HT-29 (cell line): ENCODE measurements around the gene NIBAN1. TPM values are rescaled to one million over a fixed set of nuclear protein-coding genes. Genes with fewer than 3 reads are reported as not detected.
"Not testable (repeated sequence)": the region's sequence is repeated elsewhere in the genome, so short reads cannot be mapped to it uniquely, and the experiment has no call there.

Experiments
- DNase-seq: peaks from one replicate; pipeline ENCODE4 v3.0.0-alpha.2; 2015; ENCODE audit warnings: low spot score
- total RNA-seq: library from RNA; depleted of rRNA; stranded (reverse); fragments of >200 nt; shearing (Covaris generic); gene quantifications from 2 replicates; pipeline ENCODE4 v1.2.3, GENCODE V29; 2014

The NIBAN1 gene
- total RNA-seq, 1 experiment from 2014 or later = 1.9 TPM

DNA sequence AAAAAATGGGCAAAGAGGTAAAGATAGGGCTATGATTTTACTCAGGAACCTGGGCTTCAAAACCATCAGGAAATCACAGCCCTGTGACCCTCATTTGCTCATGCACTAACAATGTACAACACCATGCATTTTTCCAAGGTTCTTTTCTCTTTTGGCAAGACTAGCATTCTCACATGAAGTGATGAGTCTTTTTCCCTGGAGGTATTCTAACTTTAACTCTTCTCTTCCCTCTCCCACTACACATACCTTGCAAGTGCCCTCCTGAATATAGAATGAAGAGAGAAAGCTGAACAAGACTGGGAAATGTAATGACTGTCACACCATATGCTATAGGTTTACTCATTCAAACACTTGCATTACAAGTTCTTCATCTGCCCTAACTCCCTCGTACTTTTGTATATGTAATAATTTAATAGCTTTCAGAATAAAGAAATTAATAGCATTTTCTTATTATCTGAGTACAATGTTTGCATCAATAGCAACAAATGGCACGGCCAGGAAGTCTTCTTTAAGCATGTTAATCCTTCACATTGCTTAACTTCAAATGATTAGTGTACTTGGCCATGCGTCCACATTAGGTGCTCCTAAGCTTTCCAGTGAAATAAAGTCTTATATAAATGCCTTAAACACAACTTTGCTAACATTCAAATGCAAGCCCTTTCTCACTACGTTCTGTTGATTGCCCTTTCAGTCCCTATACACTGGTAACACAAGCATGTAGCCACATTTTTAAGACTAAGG lies 1.8 kb downstream of the NIBAN1 start:
- DNase-seq = no peak

DNA sequence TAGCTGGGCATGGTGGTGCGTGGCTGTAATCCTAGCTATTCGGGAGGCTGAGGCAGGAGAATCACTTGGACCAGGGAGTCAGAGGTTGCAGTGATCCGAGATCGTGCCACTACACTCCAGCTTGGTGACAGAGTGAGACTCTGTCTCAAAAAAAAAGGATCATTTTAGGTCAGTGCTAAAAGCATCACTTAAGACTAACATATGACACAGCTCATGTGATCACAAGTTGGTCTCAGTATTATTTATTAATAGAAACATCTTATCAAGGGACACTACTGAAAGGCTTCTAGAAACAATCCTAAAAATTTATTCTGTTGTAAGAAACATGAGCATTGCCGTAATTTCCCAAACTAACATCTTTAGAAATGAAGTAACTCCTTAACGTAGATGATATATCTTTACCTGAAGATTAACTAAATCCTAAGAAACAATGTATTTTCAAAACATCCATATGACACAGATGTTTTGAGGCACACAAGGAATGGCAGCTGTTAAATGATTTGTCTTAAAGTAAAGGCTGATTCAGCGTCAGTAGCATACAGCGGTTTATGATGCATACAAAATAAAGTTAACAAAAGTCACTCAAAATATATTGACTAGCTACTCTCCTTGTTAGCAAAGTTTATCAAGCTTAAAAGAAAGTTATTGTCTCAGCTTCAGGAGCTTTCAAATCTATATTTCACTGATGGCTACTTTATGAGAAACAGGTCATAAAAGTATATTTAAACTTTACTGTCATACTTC lies 2.6 kb downstream of the NIBAN1 start:
- DNase-seq = no peak

DNA sequence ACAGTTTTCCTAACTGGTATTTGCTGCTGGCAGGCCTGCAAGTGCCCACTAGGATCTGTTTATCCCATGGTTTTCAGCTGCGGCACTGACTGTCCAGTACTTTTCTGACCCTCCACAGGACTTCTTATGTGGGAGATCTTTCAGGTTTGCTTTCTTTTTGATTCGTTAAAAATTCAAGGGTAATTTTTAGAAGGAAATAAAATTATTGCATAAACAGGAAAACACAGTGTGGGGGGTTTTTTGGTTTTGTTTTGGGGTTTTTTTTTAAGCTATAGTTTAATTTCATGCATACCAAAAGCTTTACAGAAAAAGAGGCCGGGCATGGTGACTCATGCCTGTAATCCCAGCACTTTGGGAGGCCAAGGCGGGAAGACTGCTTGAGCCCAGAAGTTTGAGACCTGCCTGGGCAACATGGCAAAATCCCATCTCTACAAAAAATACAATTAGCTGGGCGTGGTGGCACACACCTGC lies 3.6 kb downstream of the NIBAN1 start:
- DNase-seq = no peak

DNA sequence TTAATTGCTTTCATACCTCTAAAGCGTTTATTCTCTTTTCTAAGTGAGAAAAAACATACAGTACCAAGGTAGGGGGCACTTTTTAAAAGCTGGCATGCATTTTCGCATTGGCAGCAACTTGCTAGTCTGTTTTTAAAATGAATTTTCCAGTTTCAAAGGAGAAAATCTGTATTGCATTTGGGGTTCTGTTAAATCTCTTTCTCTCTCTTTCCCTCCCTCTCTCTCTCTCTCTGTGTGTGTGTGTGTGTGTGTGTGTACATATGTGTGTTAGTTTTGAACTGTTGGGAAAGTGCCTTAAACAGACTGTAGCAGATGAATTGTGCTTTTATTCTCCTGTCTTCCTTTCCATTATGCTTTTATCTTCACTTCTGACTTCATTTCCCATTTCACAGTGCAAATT lies 7.3 kb downstream of the NIBAN1 start:
- no peak for DNase-seq

DNA sequence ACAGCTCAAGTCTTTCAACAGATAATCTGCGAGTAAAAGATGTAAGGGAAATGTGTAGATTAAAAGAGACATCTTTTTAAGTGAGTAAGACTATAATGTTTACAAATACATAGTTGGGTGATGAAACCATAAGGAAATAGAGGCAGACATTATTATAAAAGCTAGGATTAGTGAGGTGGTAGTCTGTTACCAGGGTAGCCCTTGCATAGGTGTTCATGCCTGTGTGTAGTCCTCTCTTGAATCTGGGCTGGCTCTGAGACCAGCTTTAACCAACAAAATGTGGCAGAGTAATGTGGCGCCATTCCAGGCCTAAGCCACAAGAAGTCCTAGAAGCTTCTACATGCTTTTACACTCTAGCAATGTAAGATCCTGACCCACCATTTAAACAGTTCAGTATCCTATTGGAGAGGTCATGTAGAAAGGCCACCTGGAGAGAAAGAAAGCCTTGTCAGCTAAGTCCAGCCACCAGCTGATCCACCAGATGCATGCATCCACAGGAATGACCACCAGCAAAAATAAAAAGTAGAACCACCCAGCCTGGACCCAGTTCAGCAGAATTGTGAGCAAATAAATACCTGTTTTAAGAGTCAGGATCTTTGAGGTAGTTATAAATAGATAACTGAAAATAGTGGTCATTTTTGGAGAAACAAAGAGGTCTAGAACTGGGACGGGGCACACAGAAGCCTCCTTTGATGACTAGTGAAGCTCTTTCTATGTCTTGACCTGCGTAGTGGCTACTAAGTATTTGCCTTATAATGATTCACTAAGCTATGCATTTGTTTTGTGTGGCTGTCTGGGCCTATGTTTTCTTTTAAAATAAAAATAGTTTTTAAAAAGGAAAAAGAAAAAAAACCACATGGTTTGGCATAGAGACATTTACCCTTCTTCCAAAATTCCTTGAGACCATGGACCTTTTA lies 8.1 kb downstream of the NIBAN1 start:
- DNase-seq = no peak

DNA sequence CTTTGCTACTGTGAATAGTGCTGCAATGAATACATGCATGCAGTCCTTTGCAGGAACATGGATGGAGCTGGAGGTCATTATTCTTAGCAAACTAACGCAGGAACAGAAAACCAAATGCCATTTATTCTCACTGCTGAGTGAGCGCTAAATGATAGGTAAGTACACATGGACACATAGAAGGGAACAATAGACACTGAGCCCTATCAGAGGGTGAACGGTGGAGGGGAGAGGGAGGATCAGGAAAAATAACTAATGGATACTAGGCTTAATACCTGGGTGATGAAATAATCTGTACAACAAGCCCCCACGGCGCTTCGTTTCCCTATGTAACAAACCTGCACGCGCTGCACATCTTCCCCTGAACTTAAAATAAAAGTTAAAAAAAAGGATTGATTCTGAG lies 8.9 kb downstream of the NIBAN1 start:
- DNase-seq = no peak

DNA sequence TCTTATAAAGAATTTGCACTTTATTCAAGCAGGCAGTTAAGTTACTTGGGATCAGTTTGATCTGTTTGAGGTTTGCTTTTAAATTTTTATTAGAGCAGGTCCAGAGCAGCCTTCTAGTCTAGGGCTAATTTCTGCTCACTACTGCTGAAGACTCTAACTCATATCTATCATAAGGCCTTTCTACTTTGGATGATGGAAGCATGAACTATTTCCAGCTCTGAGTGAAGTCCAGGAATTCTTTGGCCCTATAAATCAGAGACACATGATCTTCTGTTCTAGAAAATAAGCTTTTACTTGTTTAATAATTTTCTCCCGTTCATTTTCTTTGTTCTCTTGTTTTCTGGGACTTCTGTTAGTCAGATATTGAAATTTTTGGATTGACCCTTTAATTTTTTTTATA lies 14.7 kb downstream of the NIBAN1 start:
- no peak for DNase-seq

DNA sequence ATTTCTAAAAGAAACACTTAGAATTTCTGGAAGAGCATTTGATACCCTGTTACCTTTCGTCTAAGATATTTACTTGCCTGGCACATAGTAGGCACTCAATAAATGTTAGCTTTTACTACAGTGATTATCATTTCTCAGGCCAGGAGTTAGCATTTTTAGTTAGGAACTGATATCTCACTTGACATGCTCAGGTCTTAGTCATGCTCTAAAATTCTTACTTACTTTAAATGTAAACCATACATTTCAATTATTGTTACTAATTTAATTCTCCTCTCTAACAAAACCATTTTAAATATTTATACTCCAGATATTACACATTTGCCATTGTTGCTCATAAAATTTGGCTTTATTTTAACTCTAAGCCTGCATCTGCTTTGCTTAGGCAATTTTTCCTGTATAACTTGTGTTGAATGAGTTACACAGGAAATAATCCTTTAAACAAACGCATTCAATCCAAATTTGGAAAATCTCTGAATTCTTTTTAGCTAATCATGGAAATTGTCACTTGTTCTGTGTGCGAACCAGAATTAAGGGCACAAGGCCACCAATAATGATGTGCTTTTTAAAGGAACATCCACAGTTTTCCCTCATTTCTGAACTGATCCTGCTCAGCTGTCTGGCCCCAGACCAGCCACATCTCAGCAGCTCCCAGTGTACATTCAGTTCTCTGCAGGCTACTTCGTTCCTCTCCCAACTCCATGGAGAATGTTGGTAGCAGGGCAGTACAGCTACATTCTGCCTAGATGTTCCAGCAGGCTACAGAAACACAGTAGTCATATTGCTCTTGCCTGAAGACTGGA lies 15.6 kb downstream of the NIBAN1 start:
- DNase-seq = no peak

DNA sequence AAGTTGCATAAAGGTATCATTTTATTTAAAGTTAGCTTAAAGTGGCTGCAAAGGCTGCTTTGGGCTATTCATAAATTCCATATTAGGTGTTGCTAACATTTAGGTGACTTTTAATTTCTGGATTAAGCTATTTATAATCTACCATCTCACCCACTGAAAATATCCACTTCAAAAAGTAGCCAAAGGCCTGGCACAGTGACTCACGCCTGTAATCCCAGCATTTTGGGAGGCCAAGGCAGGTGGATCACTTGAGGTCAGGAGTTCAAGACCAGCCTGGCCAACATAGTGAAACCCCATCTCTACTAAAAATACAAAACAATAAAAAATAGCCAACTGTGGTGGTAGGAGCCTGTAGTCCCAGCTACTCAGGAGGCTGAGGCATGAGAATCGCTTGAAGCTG lies 16.4 kb downstream of the NIBAN1 start:
- not testable (repeated sequence) for DNase-seq

DNA sequence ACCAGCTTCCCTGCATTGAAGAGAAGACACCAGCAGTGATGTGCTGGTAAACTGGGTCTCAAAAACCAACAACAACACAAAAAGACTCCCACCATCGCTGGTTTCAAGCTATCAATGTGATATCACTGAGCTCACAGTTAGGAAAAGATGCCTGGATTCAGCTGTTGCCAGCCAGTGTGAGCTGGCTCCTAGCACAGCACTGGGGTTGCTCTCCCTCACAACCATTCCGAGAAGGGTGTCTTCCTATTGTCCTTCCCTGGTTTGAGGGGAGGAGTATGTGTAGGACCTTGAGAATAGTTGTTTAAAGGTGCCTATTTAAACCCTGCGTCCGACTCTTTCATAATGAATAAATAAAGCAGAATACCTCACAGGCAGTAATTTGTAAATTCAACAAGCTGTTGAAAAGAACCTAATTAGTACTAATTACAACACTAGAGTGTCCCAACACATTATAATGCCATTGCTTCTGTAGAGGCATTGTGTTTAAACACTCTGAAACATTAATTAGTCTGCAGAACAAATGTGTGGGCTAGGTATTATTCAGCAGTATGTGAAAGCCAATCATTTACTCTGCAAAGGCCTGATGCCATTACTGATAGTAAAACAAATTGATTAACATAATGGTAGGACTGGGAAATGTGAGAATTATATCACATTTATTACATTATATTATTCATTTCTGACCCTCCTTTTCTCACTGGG lies 17.2 kb downstream of the NIBAN1 start:
- DNase-seq = no peak

DNA sequence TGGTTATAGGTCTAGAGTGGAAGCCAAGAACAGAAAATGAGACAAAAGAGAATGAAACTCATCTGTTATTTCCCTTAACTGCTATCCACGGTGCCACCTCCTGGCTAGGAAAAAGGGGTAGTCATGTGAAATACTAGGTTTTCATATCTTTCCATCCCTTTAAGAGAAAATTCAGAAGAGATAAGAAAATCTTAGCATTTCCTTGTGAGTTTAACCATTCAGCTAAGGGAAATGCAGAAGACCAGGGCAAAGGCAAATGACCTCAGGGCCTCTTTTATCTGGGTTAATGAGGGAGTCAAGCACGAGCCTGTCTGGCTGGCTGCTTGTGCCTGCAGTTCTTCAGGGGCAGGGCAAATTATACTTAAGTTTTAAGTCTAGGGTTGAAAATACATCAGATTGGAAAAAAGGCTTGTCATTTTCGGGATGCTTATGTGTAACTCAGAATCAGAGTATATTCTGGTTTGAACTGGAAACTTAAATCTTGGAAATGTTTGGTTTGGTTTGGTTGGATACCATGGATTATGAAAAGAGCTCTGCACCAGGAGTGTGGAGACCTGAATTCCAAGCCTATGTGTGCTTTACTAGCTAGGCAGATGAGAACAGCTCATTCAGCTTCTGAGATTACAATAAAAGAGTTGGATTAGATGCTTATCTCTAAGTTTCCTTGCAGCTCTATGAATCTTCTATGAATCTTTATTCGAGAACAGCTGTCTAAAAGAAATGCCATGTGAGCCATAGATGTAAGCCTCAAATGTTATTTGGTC lies 19.9 kb downstream of the NIBAN1 start:
- no peak for DNase-seq

DNA sequence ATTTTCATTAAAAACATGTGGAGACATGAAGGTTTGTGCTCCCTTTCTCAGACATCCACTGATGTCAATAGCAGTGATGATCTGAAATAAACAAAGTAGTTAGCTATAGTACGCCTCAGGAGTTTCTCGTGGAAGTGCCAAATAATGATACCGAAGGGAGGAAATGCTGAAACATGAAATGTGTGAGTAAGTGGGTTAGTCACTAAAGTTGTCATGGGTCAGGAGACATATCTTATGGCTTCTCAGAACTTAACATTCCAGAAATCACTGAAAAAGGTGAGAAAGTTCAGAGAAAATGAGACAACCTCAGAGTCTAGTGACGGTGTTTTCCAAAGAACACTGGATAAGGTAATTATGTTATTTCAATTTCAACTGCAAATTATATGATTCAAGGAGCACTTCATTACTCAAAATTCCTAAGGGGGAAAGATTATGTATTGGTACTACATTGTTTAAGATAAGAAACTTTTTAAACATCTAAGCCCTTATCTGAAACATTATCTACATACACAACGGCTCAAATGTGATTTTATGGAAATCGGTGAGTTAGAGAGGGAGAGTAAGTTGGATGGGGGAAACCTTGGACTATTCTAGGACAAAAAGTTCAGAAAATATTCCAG lies 20.6 kb downstream of the NIBAN1 start:
- no peak for DNase-seq

DNA sequence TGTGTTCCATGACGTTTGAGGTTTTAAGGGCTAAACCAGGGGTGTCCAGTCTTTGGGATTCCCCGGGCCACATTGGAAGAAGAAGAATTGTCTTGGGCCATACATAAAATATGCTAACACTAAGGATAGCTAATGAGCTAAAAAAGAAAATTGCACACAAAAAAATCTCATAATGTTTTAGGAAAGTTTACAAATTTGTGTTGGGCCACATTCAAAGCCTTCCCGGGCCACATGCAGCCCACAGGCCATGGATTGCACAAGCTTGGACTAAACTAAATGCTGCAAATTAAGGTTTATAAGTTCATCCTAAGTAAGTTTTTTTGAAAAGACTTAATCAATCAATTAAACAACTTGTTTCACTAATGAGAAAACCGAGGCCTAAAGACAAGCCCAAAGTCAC lies 21.9 kb downstream of the NIBAN1 start:
- DNase-seq = no peak

DNA sequence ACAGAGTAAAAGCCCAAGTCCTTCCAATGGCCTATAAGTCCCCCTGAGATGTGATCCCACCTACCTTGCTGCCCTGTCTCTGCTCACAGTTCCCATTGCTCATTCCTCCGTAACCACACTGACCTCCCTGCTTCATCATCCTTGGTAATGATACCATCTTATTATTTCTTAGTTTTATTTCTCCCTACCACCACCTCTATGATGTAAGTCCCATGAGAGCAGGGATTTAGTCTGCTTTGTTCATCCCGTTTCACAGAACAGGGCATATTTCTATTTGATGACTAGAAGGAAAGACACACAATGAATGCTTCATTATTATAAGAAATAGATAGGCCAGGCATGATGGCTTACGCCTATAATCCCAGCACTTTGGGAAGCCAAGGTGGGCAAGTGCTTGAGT lies 22.5 kb downstream of the NIBAN1 start:
- DNase-seq = no peak

DNA sequence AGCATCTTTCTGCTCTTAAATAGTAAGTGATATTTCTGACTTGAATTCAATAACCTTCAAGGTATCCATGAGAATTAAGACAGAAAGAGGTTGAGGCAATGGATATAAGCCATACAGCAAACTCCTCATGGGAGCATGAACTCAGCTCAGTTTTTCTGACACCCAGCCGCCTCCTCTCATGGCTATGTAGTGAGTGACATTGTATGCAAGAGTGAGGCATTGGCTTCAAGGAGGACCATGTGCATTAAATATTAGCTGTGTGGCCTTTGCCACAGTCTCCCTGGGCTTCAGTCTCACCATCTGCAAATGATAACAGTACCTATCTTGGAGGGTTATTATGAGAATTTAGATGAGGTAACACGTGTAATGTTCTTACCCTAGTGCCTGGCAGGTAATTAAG lies 23.4 kb downstream of the NIBAN1 start:
- DNase-seq = no peak

DNA sequence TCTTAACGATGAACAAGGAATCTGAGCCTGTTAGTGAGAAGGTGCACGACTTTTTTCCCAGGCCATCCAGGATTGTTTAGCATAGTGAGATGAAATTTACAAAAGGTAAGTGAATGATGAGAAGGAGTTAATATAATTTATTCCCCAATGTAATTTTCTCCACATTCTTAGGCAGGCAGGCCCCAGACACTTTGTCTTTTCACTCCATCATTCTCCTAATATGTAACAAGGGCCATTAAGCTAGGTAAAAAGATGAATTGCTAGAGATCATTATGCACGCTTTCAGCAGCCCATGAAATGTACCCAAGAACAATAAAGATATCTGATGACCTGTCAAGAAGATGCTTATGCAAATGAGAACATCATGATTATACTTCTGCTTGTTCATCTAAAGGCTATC lies 24.1 kb downstream of the NIBAN1 start:
- DNase-seq = no peak

DNA sequence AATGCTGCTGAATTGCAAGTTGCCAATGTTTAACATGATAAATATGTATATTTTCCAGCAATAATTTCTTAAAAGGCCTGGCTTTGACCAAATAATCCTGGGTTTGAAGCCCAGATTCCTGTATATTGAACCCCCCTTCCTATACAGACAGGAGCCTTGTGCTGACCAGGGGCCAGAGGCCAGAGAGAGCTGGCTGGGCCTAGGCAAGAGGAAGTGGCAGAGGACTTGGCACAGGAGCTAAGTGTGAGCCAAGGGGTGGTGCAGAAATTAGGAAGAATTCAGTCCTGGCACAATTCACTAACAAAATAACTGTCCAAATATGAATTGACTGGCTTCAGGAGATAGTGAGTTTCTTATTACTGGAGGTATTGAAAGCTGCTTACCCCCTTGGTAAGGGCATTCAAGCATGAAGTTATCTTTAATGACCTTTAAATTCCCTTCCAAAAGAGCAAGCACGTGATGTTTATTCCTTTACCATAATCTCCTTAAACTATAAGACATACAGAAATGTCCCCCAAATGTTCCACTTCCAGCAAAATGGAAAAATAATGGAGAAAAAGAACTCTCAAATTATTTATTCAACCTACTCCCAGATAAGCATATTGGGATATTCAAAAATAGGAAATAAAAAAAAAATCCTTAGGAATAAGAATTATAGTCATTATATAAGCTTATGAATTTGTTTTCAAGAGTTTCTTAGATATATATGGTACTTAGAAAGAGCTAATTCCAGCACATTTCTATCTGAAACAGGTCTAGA lies 26.6 kb downstream of the NIBAN1 start:
- DNase-seq = no peak

DNA sequence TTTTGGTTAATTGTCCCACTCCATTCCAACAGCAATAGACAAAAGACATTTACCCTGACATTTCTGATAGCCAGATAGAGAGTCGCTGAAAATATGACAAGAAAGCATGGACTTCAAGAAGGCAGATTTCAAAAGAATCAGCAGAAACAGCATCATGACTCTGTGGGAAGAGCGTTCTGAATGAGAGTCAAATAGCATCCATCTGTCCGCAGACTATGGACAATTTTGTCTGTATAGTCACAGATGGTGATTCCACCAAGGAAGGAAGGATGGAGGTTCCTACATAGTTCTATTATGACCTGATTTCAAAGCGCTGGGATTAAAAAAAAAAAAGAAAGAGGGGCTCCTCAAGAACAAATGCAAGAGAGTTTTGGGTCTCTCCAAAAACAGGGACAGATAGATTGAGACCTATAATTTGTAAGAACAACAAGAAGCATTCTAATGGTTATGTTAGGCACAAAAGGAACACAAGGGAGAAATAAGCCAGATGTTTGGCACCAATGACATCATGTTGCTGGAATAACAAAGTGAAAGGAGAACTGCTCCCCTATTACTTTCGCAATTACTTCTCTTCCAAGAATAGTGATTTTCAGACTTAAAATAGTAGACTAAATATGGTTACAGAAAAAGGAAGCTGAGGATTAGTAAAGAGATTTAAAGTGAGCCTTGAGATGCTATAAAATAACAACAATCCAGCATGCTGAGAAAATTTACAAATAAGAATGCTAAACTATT lies 28.5 kb downstream of the NIBAN1 start:
- DNase-seq = no peak
